Upper lobe of left lung (tissue), 6 donors: ENCODE data around the gene TAS2R20. TPM values are rescaled to one million over a fixed set of nuclear protein-coding genes. Genes with fewer than 3 reads are reported as not detected.

Source experiments
- ATAC-seq, 2 donors: fragments of 200-7000 bp; cut with Tn5 transposase; one replicate each; pipeline ENCODE4 v1.9.1; 2022; ENCODE audit warnings: mild to moderate bottlenecking in 2 of 2, moderate library complexity in 2 of 2; ENCODE audit not compliant: low FRiP score in 2 of 2
- DNase-seq, 2 donors: peaks; one replicate each; pipeline ENCODE4 v3.0.0-alpha.2; 2019 to 2020
- H3K27ac ChIP-seq, 4 donors: fragments of 200-600 bp; sonication (generic); one replicate each; pipeline ENCODE4 v1.5.1; 2016 to 2019
- H3K27me3 ChIP-seq, 4 donors: fragments of 200-600 bp; sonication (generic); one replicate each; pipeline ENCODE4 v1.5.1; 2017 to 2019
- H3K36me3 ChIP-seq, 4 donors: fragments of 200-600 bp; sonication (generic); one replicate each; pipeline ENCODE4 v1.5.1; 2016 to 2019
- H3K4me1 ChIP-seq, 4 donors: fragments of 200-600 bp; sonication (generic); one replicate each; pipeline ENCODE4 v1.5.1; 2018 to 2019
- H3K4me3 ChIP-seq, 4 donors: fragments of 200-600 bp; sonication (generic); one replicate each; pipeline ENCODE4 v1.5.1; 2017 to 2019; ENCODE audit warnings: mild to moderate bottlenecking in 2 of 4, moderate library complexity in 1 of 4
- H3K9me3 ChIP-seq, 4 donors: fragments of 200-600 bp; sonication (generic); one replicate each; pipeline ENCODE4 v1.5.1; 2018 to 2019
- EP300 ChIP-seq, 4 donors: sonication (generic); formaldehyde crosslinking; IDR thresholded peaks; one replicate each; pipeline ENCODE4 v1.5.1; 2017; ENCODE audit warnings: antibody characterized with exemption in 4 of 4, control low read depth in 2 of 4
- POLR2A ChIP-seq, 4 donors: fragments of 450-650 bp; IDR thresholded peaks; one replicate each; pipeline ENCODE4 v1.5.1; 2016 to 2017; ENCODE audit warnings: antibody characterized with exemption in 4 of 4, mild to moderate bottlenecking in 2 of 4
- POLR2AphosphoS5 ChIP-seq, 2 donors: sonication (generic); formaldehyde crosslinking; IDR thresholded peaks; one replicate each; pipeline ENCODE4 v1.5.1; 2017; ENCODE audit warnings: antibody characterized with exemption in 2 of 2
- WGBS, 2 donors: methylation state at CpG; one replicate each; pipeline ENCODE4 v1.1.5; 2017 to 2018; 5-methylcytosine and 5-hydroxymethylcytosine counted together
- total RNA-seq, 6 donors: library from RNA; depleted of rRNA in 4 of 6; stranded (reverse); fragments of >200 nt in 4 of 6; gene quantifications; one replicate each; pipeline versions ENCODE4 v1.1.0 to v1.2.1, GENCODE V29; 2016 to 2021
- TF ChIP-seq, protein P1 (sequence below), 6 experiments: fragments of 450-650 bp in 4 of 6; fragments of 200-600 bp in 2 of 6; sonication (generic) in 2 of 6; IDR thresholded peaks; one replicate each; pipeline ENCODE4 v1.5.1; 2016 to 2019; ENCODE audit warnings: antibody characterized with exemption in 6 of 6
- donor health status: DM: no; HTN: no; CAD: no; lungs with moderate emphysema.
- donor health status: DM: no; HTN: yes; CAD: no; lungs with severe emphysema.

Gene TAS2R20
- total RNA-seq, 6 donors from 2014 or later = 0.84 to 6.3 (median 2.4) TPM

DNA sequence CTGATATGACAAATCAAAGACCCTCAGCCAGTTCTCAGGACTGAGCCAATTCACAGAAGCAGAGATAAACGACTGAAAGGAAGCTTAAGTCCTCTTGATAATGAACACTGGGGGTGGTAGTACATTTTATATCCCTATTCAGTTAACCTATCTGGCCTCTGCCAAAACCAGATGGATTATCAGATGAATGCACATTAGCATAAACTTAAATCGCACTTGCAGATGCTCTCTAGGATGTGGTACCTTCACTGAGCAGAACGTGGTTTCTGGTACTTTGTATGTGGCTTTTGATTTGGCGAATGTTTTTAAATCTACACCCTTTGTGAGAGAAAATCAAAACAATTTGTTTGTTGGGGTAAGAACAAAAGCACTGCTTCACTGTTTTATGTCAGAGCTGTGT is 37.9 kb downstream of the TAS2R20 start:
- no peak overlapping the region for H3K4me3 ChIP-seq
- WGBS, 2 donors = 60 to 62% methylated on average over 4 of the region's 4 CpGs
- TF ChIP-seq POLR2AphosphoS5 (IDR thresholded peaks at IDR 0.05) (no peak), POLR2A (IDR thresholded peaks at IDR 0.05) (no peak), EP300 (IDR thresholded peaks at IDR 0.05) (no peak)
- TF ChIP-seq, protein P1, sequence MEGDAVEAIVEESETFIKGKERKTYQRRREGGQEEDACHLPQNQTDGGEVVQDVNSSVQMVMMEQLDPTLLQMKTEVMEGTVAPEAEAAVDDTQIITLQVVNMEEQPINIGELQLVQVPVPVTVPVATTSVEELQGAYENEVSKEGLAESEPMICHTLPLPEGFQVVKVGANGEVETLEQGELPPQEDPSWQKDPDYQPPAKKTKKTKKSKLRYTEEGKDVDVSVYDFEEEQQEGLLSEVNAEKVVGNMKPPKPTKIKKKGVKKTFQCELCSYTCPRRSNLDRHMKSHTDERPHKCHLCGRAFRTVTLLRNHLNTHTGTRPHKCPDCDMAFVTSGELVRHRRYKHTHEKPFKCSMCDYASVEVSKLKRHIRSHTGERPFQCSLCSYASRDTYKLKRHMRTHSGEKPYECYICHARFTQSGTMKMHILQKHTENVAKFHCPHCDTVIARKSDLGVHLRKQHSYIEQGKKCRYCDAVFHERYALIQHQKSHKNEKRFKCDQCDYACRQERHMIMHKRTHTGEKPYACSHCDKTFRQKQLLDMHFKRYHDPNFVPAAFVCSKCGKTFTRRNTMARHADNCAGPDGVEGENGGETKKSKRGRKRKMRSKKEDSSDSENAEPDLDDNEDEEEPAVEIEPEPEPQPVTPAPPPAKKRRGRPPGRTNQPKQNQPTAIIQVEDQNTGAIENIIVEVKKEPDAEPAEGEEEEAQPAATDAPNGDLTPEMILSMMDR (IDR thresholded peaks at IDR 0.05) = no peak
- H3K4me1 ChIP-seq = no peaks in the 10 kb centered on the region
- no peaks in the 10 kb centered on the region for H3K27me3 ChIP-seq
- no peak for DNase-seq
- H3K9me3 ChIP-seq = no peaks in the 10 kb centered on the region
- H3K27ac ChIP-seq = no peak overlapping the region
- no peak for ATAC-seq
- no peaks in the 10 kb centered on the region for H3K36me3 ChIP-seq

DNA sequence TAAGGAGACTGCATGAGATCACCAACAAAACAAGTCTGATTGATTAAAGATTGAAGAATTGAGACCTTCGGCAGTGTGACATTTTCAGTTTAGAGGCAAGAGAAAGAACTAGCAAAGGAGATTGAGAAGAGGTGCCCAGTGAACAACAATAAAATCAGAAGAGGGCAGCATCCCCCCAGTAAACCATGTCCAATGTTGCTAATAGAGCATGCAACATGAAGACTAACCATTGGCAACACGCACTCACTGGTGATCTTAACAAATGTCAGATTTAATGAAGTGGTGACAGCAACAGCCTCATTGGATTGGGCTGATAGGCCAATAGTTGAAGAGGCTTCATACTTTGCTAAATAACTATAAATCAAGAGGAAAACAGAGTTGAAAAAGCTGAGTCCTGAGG is 38.3 kb downstream of the TAS2R20 start:
- ATAC-seq (no peak), DNase-seq (no peak)
- H3K27ac ChIP-seq = no peak overlapping the region
- H3K4me1 ChIP-seq = no peaks in the 10 kb centered on the region
- TF ChIP-seq POLR2A (IDR thresholded peaks at IDR 0.05) = no peak
- TF ChIP-seq, protein P1 (IDR thresholded peaks at IDR 0.05) = no peak
- TF ChIP-seq POLR2AphosphoS5 (IDR thresholded peaks at IDR 0.05) = no peak
- no peak for TF ChIP-seq EP300 (IDR thresholded peaks at IDR 0.05)
- no peaks in the 10 kb centered on the region for H3K9me3 ChIP-seq
- 90 to 91% methylated on average over 2 of the region's 2 CpGs for WGBS, 2 donors
- no peaks in the 10 kb centered on the region for H3K36me3 ChIP-seq
- no peak overlapping the region for H3K4me3 ChIP-seq
- no peaks in the 10 kb centered on the region for H3K27me3 ChIP-seq

DNA sequence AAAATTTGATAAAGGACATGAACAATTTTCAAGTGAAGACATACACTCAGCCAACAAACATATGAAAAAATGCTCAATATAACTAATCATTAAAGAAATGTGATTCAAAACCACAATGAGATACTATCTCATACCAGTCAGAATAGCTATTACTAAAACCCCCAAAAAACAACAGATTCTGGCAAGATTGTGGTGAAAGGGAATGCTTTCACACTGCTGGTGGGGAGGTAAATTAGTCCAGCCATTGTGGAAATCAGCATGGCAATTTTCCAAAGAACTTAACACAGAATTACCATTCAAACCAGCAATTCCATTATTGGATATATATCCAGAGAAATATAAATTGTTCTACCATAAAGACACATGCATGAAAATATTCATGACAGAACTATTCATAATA is 40.4 kb downstream of the TAS2R20 start:
- Histone ChIP-seq H3K9me3 (no peaks in the 10 kb centered on the region), H3K4me1 (no peaks in the 10 kb centered on the region), H3K36me3 (no peaks in the 10 kb centered on the region), H3K27ac (no peak overlapping the region), H3K27me3 (no peaks in the 10 kb centered on the region), H3K4me3 (no peak overlapping the region)
- TF ChIP-seq POLR2AphosphoS5 (IDR thresholded peaks at IDR 0.05) (no peak), EP300 (IDR thresholded peaks at IDR 0.05) (no peak), POLR2A (IDR thresholded peaks at IDR 0.05) (no peak)
- TF ChIP-seq, protein P1 (IDR thresholded peaks at IDR 0.05) = no peak
- DNase-seq (no peak), ATAC-seq (no peak)

DNA sequence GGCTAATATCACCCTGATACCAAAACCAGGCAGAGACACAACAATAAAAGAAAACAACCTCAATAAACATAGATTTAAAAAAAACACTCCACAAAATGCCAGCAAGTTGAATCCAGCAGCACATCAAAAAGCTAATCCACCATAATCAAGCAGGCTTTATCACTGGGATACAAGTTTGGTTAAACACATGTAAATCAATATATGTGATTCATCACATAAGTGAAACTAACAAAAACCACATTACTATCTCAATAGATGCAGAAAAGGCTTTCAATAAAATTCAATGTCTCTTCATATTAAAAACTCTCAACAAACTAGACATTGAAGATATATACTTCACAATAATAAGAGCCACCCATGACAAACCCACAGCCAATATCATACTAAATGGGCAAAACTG is 42.0 kb downstream of the TAS2R20 start:
- Histone ChIP-seq H3K9me3 (no peaks in the 10 kb centered on the region), H3K27me3 (no peaks in the 10 kb centered on the region), H3K36me3 (no peaks in the 10 kb centered on the region), H3K27ac (no peak overlapping the region), H3K4me1 (no peaks in the 10 kb centered on the region), H3K4me3 (no peak overlapping the region)
- ATAC-seq (no peak), DNase-seq (no peak)
- no peak for TF ChIP-seq EP300 (IDR thresholded peaks at IDR 0.05)
- TF ChIP-seq, protein P1 (IDR thresholded peaks at IDR 0.05) = no peak
- TF ChIP-seq POLR2AphosphoS5 (IDR thresholded peaks at IDR 0.05) = no peak
- no peak for TF ChIP-seq POLR2A (IDR thresholded peaks at IDR 0.05)

DNA sequence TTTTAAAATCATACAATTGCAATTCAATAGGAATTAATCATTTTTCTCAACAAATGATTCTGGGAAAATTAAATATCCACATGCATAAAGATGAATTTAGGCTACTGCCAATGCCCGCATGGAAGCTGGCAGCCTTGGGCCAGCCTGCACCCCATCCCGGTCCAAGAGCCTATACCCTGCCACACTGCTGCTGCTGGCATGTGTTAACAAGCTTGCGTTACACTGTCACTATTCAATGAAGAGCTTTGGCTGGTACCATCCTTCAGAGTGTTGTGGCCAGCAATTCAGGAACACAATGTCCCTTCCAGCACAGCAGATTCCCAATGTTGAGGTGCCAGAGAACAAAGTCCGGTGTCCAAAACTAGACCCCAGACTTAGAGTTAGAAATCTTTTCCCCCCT is 45.5 kb downstream of the TAS2R20 start:
- 99 to 100% methylated on average over 4 of the region's 4 CpGs for WGBS, 2 donors
- no peaks in the 10 kb centered on the region for H3K4me1 ChIP-seq
- no peaks in the 10 kb centered on the region for H3K36me3 ChIP-seq
- DNase-seq (peak in 1 of 2 donors; percentile 12), ATAC-seq (no peak)
- no peak overlapping the region for H3K27ac ChIP-seq
- no peak overlapping the region for H3K4me3 ChIP-seq
- TF ChIP-seq, protein P1 (IDR thresholded peaks at IDR 0.05) = no peak
- TF ChIP-seq POLR2A (IDR thresholded peaks at IDR 0.05) (no peak), EP300 (IDR thresholded peaks at IDR 0.05) (no peak), POLR2AphosphoS5 (IDR thresholded peaks at IDR 0.05) (no peak)
- no peaks in the 10 kb centered on the region for H3K9me3 ChIP-seq
- no peaks in the 10 kb centered on the region for H3K27me3 ChIP-seq
